A549 treated with RU486 at 1 μM for 4 hours (cell line): Measurements from ENCODE around the gene C16orf89. TPM values are rescaled to one million over a fixed set of nuclear protein-coding genes. Genes with fewer than 3 reads are reported as not detected.

Experiments used
- total RNA-seq: library from RNA; stranded (reverse); fragments of 200-300 nt; extraction: Qiagen RNA extraction; gene quantifications from 5 replicates; pipeline ENCODE4 v1.2.3, GENCODE V29; 2022; ENCODE audit warnings: low read depth

Gene C16orf89, protein sequence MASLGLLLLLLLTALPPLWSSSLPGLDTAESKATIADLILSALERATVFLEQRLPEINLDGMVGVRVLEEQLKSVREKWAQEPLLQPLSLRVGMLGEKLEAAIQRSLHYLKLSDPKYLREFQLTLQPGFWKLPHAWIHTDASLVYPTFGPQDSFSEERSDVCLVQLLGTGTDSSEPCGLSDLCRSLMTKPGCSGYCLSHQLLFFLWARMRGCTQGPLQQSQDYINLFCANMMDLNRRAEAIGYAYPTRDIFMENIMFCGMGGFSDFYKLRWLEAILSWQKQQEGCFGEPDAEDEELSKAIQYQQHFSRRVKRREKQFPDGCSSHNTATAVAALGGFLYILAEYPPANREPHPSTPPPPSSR
- not detected in 5 replicates for total RNA-seq

DNA sequence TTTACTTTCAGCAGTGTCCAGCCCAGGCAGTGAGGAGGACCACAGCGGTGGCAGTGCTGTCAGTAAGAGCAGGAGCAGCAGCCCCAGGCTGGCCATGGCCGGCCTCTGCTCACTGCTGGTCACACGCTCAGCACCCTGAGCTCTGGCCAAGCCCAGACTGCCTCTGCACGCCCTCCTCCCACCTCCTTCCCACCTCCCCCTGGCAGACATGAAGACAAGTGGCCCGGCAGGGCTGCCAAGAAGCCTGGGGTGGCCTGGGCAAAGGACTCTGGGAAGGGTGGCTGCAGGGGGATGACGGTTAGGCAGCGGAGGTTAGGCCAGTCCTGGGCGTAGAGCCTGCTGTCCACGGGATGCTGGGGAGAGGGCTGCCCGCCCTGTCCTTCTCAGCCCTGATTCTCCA is at the start of gene C16orf89:
Gene C16orf89, minus strand, starts transcription at position 144 of the 400 bp plus-strand sequence. Its CDS starts 48 bp downstream, at position 96.

DNA sequence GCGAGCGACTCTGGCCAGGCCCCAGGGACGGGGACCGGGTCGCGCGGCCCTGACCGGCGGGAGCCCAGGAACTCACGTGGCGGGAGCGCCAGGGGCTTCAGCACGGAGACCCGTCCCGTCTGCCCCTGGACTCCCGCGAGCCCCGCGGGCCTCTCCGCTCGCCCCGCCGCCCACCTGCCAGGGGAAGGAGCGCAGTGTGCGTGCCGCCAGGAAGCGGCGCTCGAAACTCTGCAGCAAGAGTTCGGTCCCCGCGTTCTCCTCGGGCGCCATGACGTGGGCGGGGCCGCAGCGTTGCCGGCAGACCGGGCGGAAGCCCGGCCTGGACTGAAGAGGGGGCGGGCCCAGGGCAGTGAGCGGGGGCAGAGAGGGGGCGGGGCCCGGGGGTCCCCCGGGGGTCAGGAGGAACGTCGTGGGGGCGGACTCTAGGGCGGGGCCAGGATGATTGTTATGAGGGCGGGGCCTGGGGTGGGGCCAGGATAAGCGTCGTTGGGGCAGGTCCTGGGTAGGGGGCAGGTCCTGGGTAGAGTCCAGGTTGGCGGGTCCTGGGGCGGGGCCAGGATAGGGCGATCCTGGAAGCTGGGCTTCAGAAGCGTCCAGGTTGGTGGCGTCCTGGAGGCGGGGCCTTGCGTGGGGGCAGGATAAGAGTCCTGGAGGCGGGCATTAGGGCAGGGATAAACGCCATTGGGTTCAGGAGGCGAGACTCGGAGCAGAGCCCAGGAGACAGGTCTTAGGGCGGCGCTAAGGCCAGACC is 31.9 kb upstream of the C16orf89 start, which contains the start of gene EEF2KMT:
Gene EEF2KMT, minus strand, starts transcription at position 326 of the 751 bp plus-strand sequence. Its CDS starts 56 bp downstream, at position 270.

DNA sequence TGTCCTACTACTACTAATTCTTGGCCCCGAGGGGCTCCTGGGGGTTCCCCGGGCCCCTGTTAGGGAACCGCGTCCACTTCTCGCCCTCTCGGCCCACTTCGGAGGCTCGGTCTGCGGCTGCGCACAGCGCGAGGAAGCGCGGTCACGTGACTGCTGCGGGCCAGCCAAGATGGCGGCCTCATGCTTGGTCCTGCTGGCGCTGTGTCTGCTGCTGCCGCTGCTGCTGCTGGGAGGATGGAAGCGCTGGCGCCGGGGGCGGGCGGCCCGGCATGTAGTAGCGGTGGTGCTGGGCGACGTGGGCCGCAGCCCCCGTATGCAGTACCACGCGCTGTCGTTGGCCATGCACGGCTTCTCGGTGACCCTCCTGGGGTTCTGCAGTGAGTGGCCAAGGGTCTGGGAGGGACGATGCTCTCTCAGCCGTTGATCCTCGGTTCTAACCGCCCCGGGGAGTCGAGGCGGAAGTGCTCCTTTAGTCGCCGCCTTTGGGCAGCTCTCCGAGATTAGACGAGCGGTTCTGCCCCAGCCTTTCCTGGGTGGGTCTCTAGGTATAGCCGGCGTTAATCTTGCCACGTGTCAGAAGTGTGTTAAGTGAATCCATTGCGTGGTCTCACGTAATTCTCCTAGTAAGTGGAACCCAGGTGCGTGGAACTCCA is 6.1 kb upstream of the C16orf89 start, which contains the start of gene ALG1:
Gene ALG1, plus strand, starts transcription at position 163 of the 653 bp plus-strand sequence. Its CDS starts 7 bp downstream, at position 170.

DNA sequence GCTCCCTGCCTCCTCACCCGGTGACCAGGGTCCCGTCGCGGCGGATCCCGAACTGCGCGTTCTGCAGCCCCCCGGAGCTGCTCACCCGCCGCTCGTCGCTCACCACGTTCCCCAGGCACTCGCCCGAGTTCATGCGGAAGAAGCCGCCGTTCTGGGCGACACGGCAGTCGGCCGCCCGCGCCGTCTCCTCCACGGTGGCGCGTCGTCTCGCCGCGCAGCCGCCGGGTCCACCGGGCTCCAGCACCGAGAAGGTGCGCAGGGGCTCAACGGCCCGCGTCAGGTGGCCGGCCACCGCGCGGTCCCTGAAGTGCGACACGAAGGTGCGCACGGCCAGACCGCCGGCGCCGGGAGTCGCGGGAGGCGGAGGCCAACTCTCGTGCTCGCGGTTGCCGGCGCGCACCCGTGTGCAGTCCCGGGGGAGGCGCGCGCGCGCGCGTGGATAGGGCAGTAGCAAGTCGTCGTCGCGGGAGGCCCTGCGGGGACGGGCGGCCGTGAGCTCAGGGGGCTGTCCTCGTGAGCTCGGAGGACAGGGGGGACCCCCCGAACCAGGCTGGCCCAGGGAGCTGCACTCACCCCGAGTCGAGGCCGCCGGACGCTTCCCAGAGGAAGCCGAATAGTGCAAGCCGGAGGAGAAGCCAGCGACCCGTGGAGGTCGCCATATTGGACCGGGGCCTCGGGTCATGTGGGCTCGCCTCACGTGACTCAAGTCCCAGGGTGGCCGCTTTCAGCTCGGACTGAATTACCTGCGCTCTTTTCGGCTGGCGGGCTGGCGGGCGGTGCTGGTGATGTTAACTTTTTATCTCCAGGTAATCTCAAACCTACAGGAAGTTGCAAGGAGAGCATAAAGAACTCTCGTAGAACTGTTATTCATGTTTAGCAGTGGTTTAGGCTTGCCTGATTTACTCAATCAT is 32.2 kb downstream of the C16orf89 start, which contains the start of gene NAGPA:
Gene NAGPA, minus strand, starts transcription at position 680 of the 911 bp plus-strand sequence. Its CDS starts 21 bp downstream, at position 659.

Other genes with a start within 250 kb of the C16orf89 start
- gene GLYR1, start 218.7 kb downstream of the C16orf89 start, total RNA-seq, result 37.5 to 43.5 TPM (median 41.5 TPM) in 5 replicates
- 23.8 to 29.8 TPM (median 27.4 TPM) in 5 replicates for gene UBN1, start 218.5 kb downstream of the C16orf89 start, total RNA-seq
- 1.9 to 2.7 TPM (median 2.4 TPM) in 5 replicates for gene PPL, start 128.8 kb downstream of the C16orf89 start, total RNA-seq
- gene SEC14L5, start 107.6 kb downstream of the C16orf89 start, total RNA-seq, result 0.05 to 0.09 TPM (median 0.06 TPM) in 4 of 5 replicates, not detected in the other
- gene NAGPA, start 32.0 kb downstream of the C16orf89 start, total RNA-seq, result 13.1 to 20.2 TPM (median 17.0 TPM) in 5 replicates
- 31.9 to 41.2 TPM (median 38.8 TPM) in 5 replicates for gene ALG1, start 5.9 kb upstream of the C16orf89 start, total RNA-seq
- 21.2 to 31.0 TPM (median 26.8 TPM) in 5 replicates for gene EEF2KMT, start 31.8 kb upstream of the C16orf89 start, total RNA-seq